Hepatocyte (in vitro differentiated cells): Measurements from ENCODE around the gene SIGLEC7. TPM values are rescaled to one million over a fixed set of nuclear protein-coding genes. Genes with fewer than 3 reads are reported as not detected.

ENCODE experiments used
- DNase-seq: peaks from one replicate; pipeline ENCODE4 v3.0.0-alpha.2; 2016; ENCODE audit warnings: low spot score
- H2AFZ ChIP-seq: fragments of 200-600 bp; sonication (generic); 2 replicates; pipeline ENCODE4 v1.6.0; 2016; ENCODE audit warnings: antibody characterized with exemption, mild to moderate bottlenecking
- H3K27ac ChIP-seq: fragments of 200-600 bp; sonication (generic); 2 replicates; pipeline ENCODE4 v1.5.1; 2016; ENCODE audit warnings: mild to moderate bottlenecking
- H3K27me3 ChIP-seq: fragments of 200-600 bp; sonication (generic); 2 replicates; pipeline ENCODE4 v1.6.1; 2016
- H3K36me3 ChIP-seq: fragments of 200-600 bp; sonication (generic); replicated peaks from 2 replicates; pipeline ENCODE4 v1.5.1; 2016; ENCODE audit warnings: low read depth; ENCODE audit not compliant: insufficient read depth
- H3K4me1 ChIP-seq: fragments of 200-600 bp; sonication (generic); 2 replicates; pipeline ENCODE4 v1.5.1; 2016; ENCODE audit warnings: mild to moderate bottlenecking, moderate library complexity; ENCODE audit not compliant: insufficient read depth
- H3K4me2 ChIP-seq: fragments of 200-600 bp; sonication (generic); 2 replicates; pipeline ENCODE4 v1.6.0; 2016
- H3K4me3 ChIP-seq: fragments of 200-600 bp; sonication (generic); 2 replicates; pipeline ENCODE4 v1.5.1; 2016; ENCODE audit warnings: mild to moderate bottlenecking
- H3K79me2 ChIP-seq: fragments of 200-600 bp; sonication (generic); 2 replicates; pipeline ENCODE4 v1.6.0; 2017; ENCODE audit warnings: mild to moderate bottlenecking
- H3K9me2 ChIP-seq: fragments of 200-600 bp; sonication (generic); replicated peaks from 2 replicates; pipeline ENCODE4 v1.6.0; 2017; ENCODE audit warnings: mild to moderate bottlenecking; ENCODE audit not compliant: insufficient read depth
- H3K9me3 ChIP-seq: fragments of 200-600 bp; sonication (generic); 2 replicates; pipeline ENCODE4 v1.5.1; 2016; ENCODE audit warnings: low read depth, mild to moderate bottlenecking
- H4K20me1 ChIP-seq: fragments of 200-600 bp; sonication (generic); 2 replicates; pipeline ENCODE4 v1.6.0; 2016; ENCODE audit warnings: mild to moderate bottlenecking; ENCODE audit not compliant: insufficient read depth, poor library complexity, severe bottlenecking
- EZH2 ChIP-seq: fragments of 200-600 bp; sonication (generic); IDR thresholded peaks from 2 replicates; pipeline ENCODE4 v1.6.1; 2016; ENCODE audit warnings: antibody characterized with exemption, mild to moderate bottlenecking, borderline replicate concordance
- EZH2phosphoT487 ChIP-seq: fragments of 200-600 bp; sonication (generic); IDR thresholded peaks from one replicate; pipeline ENCODE4 v1.6.1; 2018; ENCODE audit warnings: antibody characterized with exemption, mild to moderate bottlenecking, low read depth, moderate library complexity; ENCODE audit not compliant: unreplicated experiment, severe bottlenecking
- WGBS: methylation state at CpG from one replicate; pipeline ENCODE4 v1.1.6; 2016; ENCODE audit warnings: low lambda C conversion rate; ENCODE audit errors: missing lambda C conversion rate; 5-methylcytosine and 5-hydroxymethylcytosine counted together
- polyA plus RNA-seq: library from polyadenylated mRNA; unstranded; fragments of >200 nt; fragmentation: Nextera tagmentation; extraction: Ambion mirVana; gene quantifications from 2 replicates; pipeline ENCODE4 v1.2.1, GENCODE V29; 2016
- total RNA-seq: library from RNA; depleted of rRNA; stranded (reverse); fragments of >200 nt; gene quantifications from 2 replicates; pipeline ENCODE4 v1.2.3, GENCODE V29; 2014
- TF ChIP-seq, protein P1 (sequence below): fragments of 200-600 bp; sonication (generic); IDR thresholded peaks from 2 replicates; pipeline ENCODE4 v1.5.1; 2016; ENCODE audit warnings: antibody characterized with exemption, mild to moderate bottlenecking; ENCODE audit not compliant: poor library complexity

SIGLEC7 gene
- total and polyA plus RNA-seq, 2 experiments from 2014 or later: 0.24 to 0.53 TPM

DNA sequence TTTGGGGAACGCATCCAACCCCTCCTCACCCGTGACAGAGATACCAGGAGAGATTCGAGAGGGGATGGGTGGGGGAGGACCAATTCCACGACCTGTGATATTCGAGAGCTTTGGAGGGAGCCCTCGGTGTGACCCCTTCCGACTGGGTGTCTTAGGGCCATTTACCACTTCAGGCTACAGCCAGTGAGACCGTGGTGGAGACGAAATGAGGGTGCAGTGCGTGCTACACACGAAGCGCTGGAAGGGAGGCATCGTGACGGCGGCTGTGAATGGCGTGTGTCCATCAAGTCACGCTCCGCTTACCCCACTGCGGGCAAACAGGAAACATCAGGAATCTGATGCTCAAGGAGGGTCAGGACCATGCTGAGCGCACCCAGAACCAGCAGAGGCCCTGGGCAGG is 44.3 kb upstream of the SIGLEC7 start:
- Histone ChIP-seq H3K27me3 (no peaks in the 10 kb centered on the region), H4K20me1 (peaks cover 3% of the 10 kb centered on the region), H3K79me2 (peaks cover 2% of the 10 kb centered on the region), H3K27ac (no peak overlapping the region), H3K4me2 (no peak overlapping the region), H3K4me3 (no peak overlapping the region), H3K9me3 (no peaks in the 10 kb centered on the region), H3K9me2 (no peaks in the 10 kb centered on the region), H2AFZ (no peak overlapping the region), H3K4me1 (no peaks in the 10 kb centered on the region), H3K36me3 (peaks cover under 1% of the 10 kb centered on the region)
- WGBS: 90% methylated on average over 14 of the region's 20 CpGs
- TF ChIP-seq, protein P1, sequence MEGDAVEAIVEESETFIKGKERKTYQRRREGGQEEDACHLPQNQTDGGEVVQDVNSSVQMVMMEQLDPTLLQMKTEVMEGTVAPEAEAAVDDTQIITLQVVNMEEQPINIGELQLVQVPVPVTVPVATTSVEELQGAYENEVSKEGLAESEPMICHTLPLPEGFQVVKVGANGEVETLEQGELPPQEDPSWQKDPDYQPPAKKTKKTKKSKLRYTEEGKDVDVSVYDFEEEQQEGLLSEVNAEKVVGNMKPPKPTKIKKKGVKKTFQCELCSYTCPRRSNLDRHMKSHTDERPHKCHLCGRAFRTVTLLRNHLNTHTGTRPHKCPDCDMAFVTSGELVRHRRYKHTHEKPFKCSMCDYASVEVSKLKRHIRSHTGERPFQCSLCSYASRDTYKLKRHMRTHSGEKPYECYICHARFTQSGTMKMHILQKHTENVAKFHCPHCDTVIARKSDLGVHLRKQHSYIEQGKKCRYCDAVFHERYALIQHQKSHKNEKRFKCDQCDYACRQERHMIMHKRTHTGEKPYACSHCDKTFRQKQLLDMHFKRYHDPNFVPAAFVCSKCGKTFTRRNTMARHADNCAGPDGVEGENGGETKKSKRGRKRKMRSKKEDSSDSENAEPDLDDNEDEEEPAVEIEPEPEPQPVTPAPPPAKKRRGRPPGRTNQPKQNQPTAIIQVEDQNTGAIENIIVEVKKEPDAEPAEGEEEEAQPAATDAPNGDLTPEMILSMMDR: no peak
- TF ChIP-seq EZH2phosphoT487: no peak
- TF ChIP-seq EZH2: no peak
- DNase-seq: no peak

DNA sequence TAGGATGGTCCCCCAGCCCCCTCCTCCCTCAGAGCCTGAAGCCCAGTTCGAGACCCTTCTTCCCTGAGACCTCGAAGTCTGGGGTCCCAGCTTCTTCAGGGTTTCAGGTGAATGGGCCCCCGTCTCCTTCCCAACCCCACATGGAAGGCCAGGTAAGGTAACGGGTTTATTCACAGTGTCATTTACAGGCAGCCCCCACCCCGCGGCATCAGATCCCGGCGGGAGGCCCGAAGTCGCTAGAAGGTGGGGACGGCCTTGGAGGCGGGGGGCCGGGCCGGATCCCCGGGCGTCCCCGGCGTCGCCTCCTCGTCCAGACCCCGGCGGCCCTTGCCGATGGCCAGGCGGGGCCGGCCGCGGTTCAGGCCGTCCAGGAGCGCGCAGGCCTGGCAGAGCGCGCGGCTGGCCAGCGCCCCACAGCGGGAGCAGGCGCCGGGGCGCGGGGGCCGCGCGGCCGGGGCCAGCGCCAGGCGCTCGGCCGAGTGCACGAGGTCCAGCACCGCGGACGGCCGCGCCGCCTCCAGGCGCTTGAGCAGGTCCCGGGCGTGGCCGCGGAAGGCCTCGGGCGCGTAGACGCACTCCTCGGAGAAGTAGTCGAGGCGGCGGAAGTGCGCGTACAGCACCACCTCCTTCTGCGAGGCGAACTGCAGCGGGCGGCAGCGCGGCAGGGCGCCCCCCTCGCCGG is 43.6 kb upstream of the SIGLEC7 start:
- H3K4me3 ChIP-seq: no peak overlapping the region
- peaks cover 3% of the 10 kb centered on the region for H4K20me1 ChIP-seq
- peak; percentile 34 for DNase-seq

DNA sequence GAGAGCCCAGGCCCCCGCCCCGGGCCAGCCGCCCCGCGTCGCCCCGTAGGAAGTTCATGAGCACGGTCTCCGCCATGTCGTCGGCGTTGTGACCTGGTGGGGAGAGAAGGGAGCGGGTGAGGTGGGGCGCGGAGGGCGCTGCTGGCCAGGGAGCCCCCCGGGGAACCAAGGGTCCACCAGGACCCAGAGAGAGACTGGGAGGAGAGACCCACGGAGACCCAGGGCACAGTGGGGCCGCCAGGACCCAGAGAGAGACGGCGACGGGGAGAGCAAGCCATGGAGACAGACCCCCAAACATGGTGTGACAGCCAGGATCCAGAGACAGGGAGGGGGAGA is 43.1 kb upstream of the SIGLEC7 start:
- no peak for TF ChIP-seq EZH2
- TF ChIP-seq EZH2phosphoT487: no peak
- WGBS: 80% methylated on average over 10 of the region's 22 CpGs
- DNase-seq: no peak
- Histone ChIP-seq H3K4me1 (no peaks in the 10 kb centered on the region), H3K79me2 (peaks cover 2% of the 10 kb centered on the region), H3K9me3 (no peaks in the 10 kb centered on the region), H3K4me2 (no peak overlapping the region), H4K20me1 (peaks cover 3% of the 10 kb centered on the region), H3K9me2 (no peaks in the 10 kb centered on the region), H2AFZ (no peak overlapping the region), H3K27ac (no peak overlapping the region), H3K4me3 (no peak overlapping the region), H3K27me3 (no peaks in the 10 kb centered on the region), H3K36me3 (peaks cover 4% of the 10 kb centered on the region)

More for the DNA sequence above, 43.6 kb upstream of the SIGLEC7 start:
- H3K4me1 ChIP-seq: no peaks in the 10 kb centered on the region
- TF ChIP-seq EZH2: no peak
- TF ChIP-seq, protein P1: no peak
- no peak for TF ChIP-seq EZH2phosphoT487
- H3K79me2 ChIP-seq: peaks cover 2% of the 10 kb centered on the region
- WGBS: 80% methylated on average over 56 of the region's 78 CpGs
- no peaks in the 10 kb centered on the region for H3K9me2 ChIP-seq
- no peak overlapping the region for H3K4me2 ChIP-seq
- no peaks in the 10 kb centered on the region for H3K27me3 ChIP-seq
- H3K27ac ChIP-seq: no peak overlapping the region
- no peaks in the 10 kb centered on the region for H3K9me3 ChIP-seq
- peaks cover 4% of the 10 kb centered on the region for H3K36me3 ChIP-seq
- no peak overlapping the region for H2AFZ ChIP-seq

DNA sequence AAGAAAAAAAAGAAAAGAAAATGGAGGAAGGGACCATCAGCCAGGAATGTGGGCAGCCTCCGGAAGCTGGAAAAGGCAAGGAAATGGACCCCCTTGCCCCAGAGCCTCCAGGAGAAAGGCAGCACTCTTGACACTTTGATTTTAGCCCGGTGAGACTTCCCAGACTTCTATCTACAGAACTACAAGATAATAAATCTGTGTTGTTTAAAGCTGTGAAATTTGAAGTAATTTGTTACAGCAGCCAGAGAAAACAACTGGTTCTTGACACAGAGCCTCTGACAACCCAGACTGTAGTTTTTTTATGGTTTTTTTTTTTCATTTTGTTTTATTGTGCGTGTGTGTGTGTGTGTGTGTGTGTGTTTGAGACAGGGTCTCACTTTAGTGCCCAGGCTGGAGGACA is 41.5 kb upstream of the SIGLEC7 start:
- H2AFZ ChIP-seq: no peak overlapping the region
- TF ChIP-seq EZH2: no peak
- H3K4me2 ChIP-seq: no peak overlapping the region
- H3K27me3 ChIP-seq: no peaks in the 10 kb centered on the region
- peaks cover 2% of the 10 kb centered on the region for H3K79me2 ChIP-seq
- no peaks in the 10 kb centered on the region for H3K4me1 ChIP-seq
- H4K20me1 ChIP-seq: peaks cover 3% of the 10 kb centered on the region
- H3K9me2 ChIP-seq: no peaks in the 10 kb centered on the region
- WGBS: 56% methylated on average over 3 of the region's 3 CpGs
- H3K36me3 ChIP-seq: peaks cover 4% of the 10 kb centered on the region
- H3K27ac ChIP-seq: no peak overlapping the region
- no peak overlapping the region for H3K4me3 ChIP-seq
- H3K9me3 ChIP-seq: no peaks in the 10 kb centered on the region
- no peak for DNase-seq
